OCI-M2 (cell line): ENCODE measurements around the gene GRM8.
"Not testable (repeated sequence)": the region's sequence is repeated elsewhere in the genome, so short reads cannot be mapped to it uniquely, and the experiment has no call there.

Experiments
- DNase-seq: peaks from one replicate; lab custom pipeline; 2025; ENCODE audit not compliant: unreplicated experiment; lab: John Stamatoyannopoulos, UW

The GRM8 gene

DNA sequence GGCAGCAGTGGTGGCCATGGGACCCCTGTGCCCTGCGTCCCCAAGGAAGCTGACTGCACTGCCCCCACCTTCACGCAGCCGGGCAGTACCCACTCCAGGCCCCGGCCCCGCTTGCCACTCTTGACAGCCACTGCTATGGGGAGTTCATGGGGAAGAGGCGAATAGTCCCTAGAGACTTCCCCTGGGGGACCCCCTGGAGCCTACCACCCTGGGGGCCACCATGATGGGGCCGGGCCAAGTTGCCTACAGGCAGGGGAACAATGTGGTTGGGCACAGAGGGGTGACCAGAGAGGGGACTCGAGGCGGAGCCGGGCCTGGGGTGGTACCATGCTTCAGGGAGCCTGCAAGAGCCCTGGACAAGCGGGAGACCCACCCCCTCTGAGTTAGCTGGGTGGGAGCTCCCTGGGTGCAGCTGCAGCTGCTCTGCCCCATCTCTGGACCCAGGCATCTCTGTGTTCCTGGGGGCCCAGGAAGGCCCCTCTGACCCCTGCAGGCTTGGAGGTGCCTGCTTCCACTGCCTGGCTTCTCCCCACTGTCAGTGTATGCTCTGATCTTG lies 567.6 kb downstream of the GRM8 start:
- no peak for DNase-seq

DNA sequence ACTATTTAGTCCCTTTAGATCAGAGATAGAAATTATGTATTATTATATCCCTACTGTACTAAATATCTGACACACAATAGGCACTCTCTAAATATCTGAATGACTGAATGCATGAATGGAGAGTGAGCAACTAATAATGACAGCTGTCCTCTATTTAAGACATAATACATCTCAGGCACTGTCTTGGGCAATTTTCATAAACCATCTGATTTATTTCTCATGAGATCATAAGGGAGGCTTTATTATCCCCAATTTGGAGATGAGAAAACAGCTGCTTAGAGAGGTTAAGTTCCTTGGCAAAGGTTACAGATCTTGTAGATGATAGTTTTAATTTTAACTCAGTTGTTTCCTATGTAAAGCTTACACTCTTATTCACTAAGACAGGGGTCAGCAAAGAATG lies 570.6 kb downstream of the GRM8 start:
- DNase-seq = no peak

DNA sequence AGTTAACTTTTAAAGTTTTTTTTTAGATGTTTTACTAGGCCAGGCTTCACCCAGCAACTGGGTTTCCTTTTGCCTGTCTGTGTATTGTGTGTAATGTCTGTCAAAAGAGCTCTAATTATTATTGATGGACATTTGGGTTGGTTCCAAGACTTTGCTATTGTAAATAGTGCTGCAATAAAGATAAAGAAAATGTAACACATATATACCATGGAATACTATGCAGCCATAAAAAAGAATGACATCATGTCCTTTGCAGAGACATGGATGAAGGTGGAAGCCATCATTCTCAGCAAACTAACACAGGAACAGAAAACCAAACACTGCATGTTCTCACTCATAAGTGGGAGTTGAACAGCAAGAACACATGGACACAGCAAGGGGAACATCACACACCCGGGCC lies 584.0 kb downstream of the GRM8 start:
- DNase-seq = not testable (repeated sequence)

DNA sequence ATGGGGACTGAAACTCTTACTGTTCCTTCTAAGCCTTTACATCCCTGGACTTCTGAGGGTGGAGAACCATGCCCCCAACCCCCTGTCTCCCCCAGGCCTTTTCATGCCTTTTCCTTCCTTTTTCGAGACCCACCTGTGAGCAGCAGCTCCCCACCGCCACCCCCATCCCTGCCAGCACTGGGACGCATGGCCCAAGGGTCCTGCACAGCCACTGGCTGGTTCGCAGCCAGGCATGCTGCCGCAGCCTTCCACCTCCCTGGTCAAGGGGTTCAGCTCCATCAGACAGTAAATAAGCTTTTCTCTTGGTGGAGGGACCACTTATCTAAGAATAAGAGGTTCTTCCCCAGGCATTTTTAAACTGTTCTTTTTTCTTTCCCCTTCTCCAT lies 584.4 kb downstream of the GRM8 start:
- DNase-seq = no peak

DNA sequence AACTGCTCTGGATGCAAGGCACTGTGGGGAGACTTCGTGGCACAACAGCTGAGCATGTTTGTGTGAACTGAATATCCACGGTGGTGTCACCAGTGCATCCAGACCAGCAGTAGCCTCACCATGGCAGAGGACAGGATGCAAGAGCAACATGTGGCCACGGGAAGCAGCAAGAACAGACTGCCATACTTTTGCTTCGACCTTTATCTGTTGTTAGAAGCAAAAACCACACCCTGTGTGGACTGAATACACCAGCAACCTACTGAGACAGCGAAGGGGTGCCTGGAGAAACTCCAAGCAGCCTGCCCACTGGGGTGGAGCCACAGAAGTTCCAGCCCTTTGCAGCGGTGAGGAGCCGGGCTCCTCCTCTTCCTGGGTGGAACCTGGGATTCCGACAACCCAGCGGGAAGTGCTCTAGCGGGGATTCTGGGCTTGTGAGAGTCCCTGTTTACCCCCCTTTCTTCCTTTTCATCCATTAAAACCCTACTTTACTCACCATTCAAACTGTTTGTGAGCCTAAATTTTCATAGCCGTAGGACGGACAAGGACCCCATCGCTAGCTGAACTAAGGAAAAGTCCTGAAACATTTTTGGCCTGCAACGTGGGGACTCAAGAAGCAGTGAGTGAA lies 584.9 kb downstream of the GRM8 start:
- no peak for DNase-seq

DNA sequence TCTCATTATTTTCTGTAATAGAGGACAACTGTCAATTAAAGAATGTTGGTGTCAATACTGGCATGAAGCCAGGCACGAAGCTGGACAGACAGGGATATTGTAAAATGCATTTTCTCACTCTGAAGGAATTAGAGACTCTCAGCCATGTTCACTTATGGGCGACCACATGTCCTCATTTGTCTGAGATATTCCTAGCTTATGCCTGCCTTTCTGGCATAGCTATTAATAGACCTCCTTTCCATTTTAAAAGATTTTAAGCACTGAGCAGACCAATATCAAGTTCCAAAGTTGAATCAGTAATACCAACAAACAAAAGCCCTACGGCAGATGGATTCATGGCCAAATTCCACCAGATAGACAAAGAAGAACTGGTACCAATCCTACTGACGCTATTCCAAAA lies 589.9 kb downstream of the GRM8 start:
- DNase-seq = no peak

DNA sequence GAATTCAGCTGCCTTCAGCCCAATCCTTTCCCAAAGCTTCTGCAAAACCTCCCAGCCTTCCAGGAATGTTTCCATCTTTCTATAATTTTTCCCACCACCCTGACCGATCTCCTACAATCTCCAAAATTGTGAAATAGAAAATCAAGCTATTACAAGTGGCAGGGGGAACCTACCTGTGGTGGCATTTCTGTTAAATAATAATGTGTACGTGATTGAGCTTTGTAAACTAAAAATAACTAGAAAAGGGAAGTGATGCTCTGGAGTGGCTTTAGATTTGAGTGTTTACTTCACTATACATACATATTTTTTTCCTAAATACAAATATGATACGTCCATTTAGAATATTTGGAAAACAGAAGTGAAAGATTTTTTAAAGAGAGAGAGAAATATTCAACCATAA lies 593.6 kb downstream of the GRM8 start:
- DNase-seq = no peak

DNA sequence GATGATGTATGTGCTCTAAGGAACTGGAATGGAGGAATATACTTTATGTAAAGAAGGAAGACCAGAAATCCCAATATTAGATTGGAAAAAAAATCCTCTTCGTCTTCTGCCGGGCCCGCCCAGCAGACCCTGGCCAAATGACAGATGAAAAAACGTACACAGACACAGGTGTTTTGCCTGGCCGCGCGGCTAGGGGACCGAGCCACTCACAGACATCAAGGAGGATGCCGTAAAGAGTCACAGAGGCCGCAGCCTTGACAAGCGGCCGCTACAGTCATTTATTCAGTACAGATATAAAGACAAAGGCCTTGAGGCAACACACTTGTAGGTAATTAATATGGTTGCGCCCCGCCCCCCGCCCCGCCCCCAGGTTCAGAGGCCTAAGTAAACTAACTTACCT lies 594.1 kb downstream of the GRM8 start:
- DNase-seq = no peak

DNA sequence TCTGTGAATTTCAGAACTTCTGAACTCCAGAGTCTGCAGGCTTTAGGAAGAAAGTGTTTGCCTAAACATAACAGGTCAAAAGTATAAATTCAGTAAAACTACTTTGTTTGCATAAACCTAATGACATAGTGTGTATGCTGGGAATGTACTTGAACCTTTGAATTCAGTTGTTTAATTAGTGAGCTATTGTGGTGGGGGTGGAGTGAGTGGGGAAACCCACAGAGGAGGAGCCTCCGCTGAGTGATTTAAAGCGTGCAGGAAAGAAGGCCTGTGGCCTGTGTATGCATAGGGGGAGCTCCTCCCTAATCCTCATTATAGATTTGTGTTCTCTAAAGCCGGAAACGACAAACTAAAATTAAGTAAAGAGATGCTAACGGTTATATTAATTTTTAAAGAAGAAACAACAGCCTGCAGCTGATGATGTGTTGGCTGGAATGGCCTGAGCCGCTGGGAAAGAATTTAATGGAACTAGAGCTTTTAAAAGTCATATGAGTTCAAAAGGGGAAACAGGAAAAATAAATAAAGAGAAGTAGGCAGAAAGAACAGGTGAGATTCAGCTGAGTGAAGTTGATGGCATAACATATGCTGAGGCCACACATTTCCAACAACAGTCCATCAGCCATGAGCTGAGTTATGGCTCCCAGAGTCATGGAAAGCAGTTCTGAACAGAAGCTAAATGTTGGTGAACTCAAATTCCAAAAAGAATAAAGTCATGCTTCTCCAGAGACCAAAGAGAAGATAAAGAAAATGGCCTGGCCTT lies 595.0 kb downstream of the GRM8 start:
- DNase-seq = no peak

DNA sequence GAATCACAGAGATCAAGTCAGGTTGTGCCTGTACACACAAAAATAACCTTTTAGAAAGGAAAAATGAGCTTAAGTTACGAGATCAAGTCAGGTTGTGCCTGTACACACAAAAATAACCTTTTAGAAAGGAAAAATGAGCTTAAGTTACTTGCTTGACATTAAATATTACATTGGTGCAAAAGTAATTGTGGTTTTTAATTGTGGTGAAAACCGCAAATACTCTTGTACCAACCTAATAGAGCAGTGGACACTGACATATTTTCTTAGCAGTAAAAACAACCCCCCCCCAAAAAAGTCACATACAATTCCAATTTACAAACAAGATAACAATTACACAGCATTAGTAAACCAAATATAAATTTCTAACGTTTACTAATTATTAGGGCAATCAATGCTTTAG lies 595.6 kb downstream of the GRM8 start:
- no peak for DNase-seq

DNA sequence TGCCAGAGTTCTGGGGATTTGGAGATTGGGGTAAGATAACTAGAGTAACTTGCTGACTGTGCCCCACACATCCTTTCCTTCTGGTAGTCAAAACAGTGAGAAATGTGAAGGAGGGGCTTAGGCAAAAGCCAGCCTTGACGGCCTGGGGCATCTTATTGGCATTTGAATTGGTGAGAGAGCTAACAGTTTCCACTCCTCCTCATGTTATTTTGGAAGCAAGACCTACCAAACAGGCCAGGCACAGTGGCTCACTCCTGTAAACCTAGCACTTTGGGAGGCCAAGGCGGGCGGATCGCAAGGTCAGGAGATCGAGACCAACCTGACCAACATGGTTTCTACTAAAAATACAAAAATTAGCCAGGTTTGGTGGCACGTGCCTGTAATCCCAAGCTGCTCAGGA lies 596.6 kb downstream of the GRM8 start:
- DNase-seq = no peak

DNA sequence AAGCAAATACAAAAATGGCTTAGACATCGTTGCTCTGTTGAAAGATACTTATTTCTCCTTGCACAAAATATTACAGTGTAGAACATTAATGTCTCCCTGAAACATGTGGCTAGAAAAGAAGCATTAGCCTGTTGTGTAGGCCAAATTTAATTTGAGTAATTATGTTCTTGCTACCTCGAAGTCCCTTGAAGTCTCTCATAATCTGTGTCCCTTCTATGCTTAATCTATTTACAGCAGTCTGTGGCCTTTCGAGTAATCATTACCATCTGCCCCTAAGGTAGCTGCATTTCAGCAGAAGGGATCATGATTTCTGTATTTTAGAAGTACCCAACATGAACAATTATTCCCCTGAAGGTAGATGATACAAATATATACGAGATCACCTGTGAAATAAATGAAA lies 615.2 kb downstream of the GRM8 start:
- no peak for DNase-seq

DNA sequence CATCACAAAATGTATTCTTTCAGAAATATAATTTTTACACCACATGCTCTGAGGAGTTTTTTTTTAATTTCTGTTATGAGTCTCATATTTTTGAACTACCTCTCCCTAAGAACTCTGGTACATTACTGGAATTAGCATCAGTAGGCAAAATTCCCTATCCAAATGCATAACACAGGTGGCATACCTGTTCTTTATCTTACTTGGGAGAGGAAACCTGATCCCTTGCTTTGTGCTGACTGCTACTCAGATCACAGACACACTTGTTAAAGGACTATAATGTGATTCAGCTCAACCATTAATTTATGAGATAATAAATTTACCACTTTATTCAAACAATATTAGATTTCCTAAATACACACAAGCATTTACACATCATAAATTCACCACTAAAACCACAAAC lies 617.2 kb downstream of the GRM8 start:
- DNase-seq = no peak

DNA sequence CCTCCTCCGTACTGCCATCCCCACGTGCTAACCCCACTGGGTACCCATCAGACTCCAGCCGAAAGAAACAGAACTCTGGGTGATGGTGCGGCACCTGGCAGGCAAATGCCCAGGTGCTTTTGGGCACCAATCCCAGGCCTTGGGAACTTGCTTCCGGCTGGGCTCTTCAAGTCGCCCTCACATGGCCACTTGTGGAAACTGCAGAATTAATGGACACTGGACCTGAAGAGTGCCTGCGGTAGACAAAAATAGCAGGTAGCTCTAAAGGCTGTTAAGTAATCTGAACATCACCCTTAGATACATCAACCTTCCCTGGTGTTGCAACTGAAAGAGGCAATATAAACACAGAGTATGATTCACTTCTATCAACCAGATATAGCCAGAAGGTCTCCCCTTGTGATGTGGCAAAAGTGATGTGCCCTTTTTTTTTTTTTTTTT lies 644.4 kb downstream of the GRM8 start:
- DNase-seq = no peak

DNA sequence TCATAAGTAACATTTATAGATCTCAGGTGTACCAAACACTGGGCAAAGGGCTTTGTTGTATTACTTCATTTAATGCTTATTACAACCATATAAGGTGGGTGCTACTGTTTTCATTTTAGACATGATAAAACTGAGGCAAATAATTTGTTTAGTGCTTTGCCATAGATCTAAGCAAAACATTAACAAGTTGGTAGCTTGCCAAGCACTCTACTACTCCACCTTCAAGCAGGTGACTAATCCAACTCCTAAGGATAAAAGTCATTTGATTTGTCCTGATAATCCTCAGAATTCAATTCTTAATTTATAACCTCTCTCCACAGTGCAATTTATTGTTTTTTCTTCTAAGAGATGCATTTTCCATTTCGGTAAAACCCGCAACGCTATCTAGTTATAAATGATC lies 646.4 kb downstream of the GRM8 start:
- DNase-seq = no peak

DNA sequence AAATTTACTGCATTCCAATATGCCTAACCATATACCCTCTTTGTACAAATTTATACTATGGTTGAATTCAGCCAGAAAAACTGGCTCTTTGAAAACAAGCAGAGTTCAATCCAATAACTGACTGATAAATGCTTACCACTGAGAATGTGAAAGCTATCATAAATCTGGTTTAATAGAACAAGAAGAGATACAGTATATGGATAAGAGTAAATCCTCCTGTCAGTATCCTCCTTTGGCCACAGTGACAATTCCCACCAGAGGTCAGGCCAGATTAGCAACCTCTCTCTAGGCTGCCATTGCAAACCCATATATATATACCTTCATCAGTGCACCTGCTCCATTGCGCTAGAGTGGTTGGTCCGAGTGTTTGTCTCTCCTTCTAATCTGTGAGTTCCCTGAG lies 647.2 kb downstream of the GRM8 start:
- no peak for DNase-seq

DNA sequence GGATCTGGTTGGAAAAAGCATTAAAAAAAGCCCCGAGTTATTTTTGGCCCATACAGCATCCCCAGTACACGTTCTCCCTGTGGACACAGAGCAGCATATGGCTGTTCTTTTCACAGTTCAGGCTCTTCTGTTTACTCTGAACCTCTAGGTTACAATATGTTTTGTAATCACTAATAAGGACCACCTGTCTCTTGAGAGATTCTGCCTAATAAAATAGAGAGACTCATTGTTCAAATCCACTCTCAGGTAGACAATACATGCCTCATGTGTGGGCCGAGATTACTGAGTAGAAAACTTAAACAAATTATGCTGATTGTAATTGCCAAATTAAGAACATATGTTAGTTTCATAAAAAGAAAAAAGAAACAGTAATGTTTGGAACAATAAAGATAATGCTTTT lies 647.7 kb downstream of the GRM8 start:
- no peak for DNase-seq

DNA sequence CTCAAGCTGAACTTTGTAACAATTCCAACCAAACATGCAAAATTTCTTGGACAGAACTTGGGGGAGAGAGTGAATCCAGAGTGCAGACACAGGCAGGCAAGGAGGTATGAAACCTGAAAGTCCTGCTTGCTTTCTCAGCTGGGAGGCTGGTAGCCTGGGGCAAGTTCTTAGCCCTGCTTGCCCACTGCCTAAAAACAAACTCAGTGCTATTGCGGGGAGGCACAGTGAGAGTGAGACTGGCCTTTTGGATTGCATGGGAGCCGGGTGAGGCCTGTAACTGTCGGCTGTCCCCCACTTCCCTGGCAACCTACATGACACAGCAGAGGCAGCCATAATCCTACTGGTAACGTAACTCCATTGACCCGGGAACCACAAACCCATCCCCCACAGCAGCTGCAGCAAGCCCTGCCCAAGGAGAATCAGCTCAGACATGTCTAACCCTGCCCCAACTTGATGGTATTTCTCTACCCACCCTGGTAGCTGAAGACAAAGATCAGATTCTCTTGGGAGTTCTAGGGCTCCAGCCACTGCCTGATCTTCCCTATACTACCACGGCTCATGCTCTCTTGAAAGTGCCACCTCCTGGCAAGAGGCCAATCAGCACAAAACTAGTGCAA lies 663.6 kb downstream of the GRM8 start:
- DNase-seq = no peak

DNA sequence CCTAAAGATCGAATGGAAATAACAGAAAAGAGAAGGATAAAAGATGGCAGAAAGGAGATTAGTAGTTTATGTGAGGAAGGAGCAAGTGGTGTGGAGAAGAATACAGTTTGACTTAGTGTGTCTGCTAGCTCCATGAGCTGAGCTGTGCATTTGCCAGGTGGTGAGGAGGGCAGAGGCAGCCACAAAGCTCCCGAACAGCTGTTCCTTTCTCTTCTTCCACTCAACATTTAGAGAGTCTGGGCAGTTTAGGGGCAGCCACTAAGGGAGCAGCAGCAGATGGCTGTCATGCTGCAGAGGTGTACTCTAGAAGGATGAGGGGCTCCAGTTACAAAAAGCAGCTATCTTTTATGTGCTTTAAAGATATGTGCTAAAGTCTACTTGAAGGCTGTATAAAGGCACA lies 674.4 kb downstream of the GRM8 start:
- DNase-seq = no peak

DNA sequence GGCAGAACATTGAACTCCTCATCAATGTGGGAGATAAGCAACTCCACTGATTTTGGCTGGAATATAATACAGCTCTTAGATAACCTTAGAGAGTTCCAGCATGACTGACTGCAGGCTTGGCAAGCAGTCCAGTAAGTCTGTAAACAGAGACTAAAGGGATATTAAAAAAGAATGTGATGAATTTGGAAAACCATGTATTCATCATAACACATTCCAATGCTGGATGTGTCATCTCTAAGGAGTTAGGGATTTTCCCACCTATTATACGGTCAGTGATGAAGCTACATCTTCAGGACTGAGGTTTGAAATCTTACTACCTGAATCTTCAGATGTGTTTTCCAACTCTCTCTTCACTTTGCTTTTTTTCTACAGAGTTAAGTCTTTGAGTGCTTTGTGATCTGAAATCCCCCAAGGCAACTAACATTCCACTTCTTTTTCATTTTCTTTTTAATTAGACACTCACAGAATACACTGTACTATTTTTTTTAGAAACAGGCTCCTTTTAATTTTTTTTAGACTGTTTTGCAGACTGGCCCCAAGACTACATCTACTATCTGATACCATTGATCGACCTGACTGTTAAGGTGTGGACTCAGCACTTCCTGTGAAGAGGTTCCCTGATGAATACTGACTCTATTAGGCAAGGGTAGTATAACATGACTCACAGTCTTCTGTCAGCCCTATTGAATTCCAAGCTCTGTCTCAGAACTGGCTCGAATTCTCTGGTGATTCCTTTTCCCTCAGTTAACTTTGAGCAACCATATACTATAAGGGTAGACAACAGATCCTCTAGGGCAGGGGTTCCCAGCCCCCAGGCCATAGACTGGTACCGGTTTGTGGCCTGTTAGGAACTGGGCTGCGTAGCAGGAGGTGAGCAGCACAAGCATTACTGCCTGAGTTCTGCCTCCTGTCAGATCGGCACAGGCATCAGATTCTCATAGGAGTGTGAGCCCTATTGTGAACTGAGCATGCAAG lies 678.2 kb downstream of the GRM8 start:
- no peak for DNase-seq

DNA sequence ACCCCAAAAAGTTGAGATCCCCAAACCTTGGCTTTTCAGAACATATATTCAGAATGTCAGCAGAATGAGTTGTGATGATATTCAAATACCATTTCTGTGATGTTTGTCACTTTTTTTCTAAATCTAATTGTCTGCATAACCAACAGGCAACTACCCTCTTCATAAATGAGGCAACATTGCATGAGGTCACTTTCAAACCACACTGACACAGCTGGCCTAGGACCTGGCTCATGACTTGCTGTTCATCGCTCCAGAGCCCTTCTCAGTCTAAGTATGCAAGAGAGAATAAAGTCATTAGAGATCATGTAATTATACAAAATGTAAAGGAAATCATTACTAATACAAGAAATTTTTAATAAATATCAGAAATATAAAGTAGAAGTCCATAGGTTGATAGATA lies 681.9 kb downstream of the GRM8 start:
- no peak for DNase-seq
